NCI-H146 treated with DMSO at 0.1 percent for 48 hours (cell line): ENCODE results near the gene ZNF423.

Source experiments
- DNase-seq: peaks from one replicate; lab custom pipeline; 2025; ENCODE audit not compliant: unreplicated experiment; lab: John Stamatoyannopoulos, UW

The ZNF423 gene

GRCh38 chr16:49755313-49755620, 100.6 kb downstream of the ZNF423 start:
- peak; percentile 50 for DNase-seq

GRCh38 chr16:49754495-49755312, 101.2 kb downstream of the ZNF423 start:
- no peak for DNase-seq

GRCh38 chr16:49750341-49751000, 105.4 kb downstream of the ZNF423 start:
- no peak for DNase-seq

- no peak for DNase-seq
These were observed 106.1 kb downstream of the ZNF423 start for GRCh38 chr16:49749816-49750215.

GRCh38 chr16:49748322-49748721, 107.6 kb downstream of the ZNF423 start:
- peak; percentile 2 for DNase-seq

- DNase-seq: no peak
These were observed 108.3 kb downstream of the ZNF423 start for GRCh38 chr16:49747654-49748053.

- no peak for DNase-seq
These were observed 109.4 kb downstream of the ZNF423 start for GRCh38 chr16:49746545-49746944.

GRCh38 chr16:49745311-49745747, 110.6 kb downstream of the ZNF423 start:
- DNase-seq: no peak

- no peak for DNase-seq
These were observed 111.4 kb downstream of the ZNF423 start for GRCh38 chr16:49744244-49745220.

- DNase-seq: no peak
These were observed 112.3 kb downstream of the ZNF423 start for GRCh38 chr16:49743658-49744057.

- no peak for DNase-seq
These were observed 112.8 kb downstream of the ZNF423 start for GRCh38 chr16:49743203-49743464.

GRCh38 chr16:49742428-49743202, 113.3 kb downstream of the ZNF423 start:
- no peak for DNase-seq

GRCh38 chr16:49740256-49740655, 115.7 kb downstream of the ZNF423 start:
- no peak for DNase-seq

GRCh38 chr16:49739381-49739780, 116.5 kb downstream of the ZNF423 start:
- DNase-seq: no peak

GRCh38 chr16:49738832-49739231, 117.1 kb downstream of the ZNF423 start:
- DNase-seq: no peak

- DNase-seq: no peak
These were observed 117.9 kb downstream of the ZNF423 start for GRCh38 chr16:49738001-49738400.

- DNase-seq: no peak
These were observed 118.4 kb downstream of the ZNF423 start for GRCh38 chr16:49737541-49737940.

GRCh38 chr16:49734331-49734730, 121.6 kb downstream of the ZNF423 start:
- no peak for DNase-seq

GRCh38 chr16:49733313-49734009, 122.5 kb downstream of the ZNF423 start:
- no peak for DNase-seq

GRCh38 chr16:49731911-49732310, 124.0 kb downstream of the ZNF423 start:
- DNase-seq: no peak
